ENCODE results near the gene STIM2.
"Not testable (repeated sequence)": the region's sequence is repeated elsewhere in the genome, so short reads cannot be mapped to it uniquely, and the experiment has no call there.

GRCh38 chr4:26811571-26811970 is 49.1 kb upstream of the STIM2 start:
- not testable (repeated sequence) for TF ChIP-seq POLR2AphosphoS5 (IDR thresholded peaks at IDR 0.05; ENCODE audit: borderline replicate concordance, low read depth, low read length); EZH2 (IDR thresholded peaks at IDR 0.05)

Measured in SK-N-MC (cell line).